Lung (tissue), 12 donors: ENCODE data around the gene COX5B. TPM values are rescaled to one million over a fixed set of nuclear protein-coding genes. Genes with fewer than 3 reads are reported as not detected.

Experiments used
- ATAC-seq: fragments of 200-7000 bp; cut with Tn5 transposase; one replicate; pipeline ENCODE4 v1.9.1; 2020; ENCODE audit warnings: moderate number of reproducible peaks; ENCODE audit not compliant: insufficient read depth, low FRiP score
- DNase-seq, 3 donors: peaks; one replicate each; pipeline ENCODE4 v3.0.0-alpha.2; 2013 to 2017
- H3K27ac ChIP-seq, 2 donors: one replicate each; pipeline ENCODE4 v1.5.1; 2013; ENCODE audit warnings: mild to moderate bottlenecking in 2 of 2, moderate library complexity in 2 of 2, control low read depth in 1 of 2, inconsistent platforms in 1 of 2, low read depth in 1 of 2, low read length in 1 of 2
- H3K27me3 ChIP-seq, 3 donors: one replicate each; pipeline ENCODE4 v1.5.1; 2013; ENCODE audit warnings: low read length in 2 of 3; ENCODE audit not compliant: control insufficient read depth in 3 of 3, insufficient read depth in 3 of 3
- H3K36me3 ChIP-seq, 4 donors: one replicate each; pipeline ENCODE4 v1.5.1; 2013; ENCODE audit warnings: low read length in 4 of 4, mild to moderate bottlenecking in 1 of 4, moderate library complexity in 1 of 4; ENCODE audit not compliant: control insufficient read depth in 4 of 4, insufficient read depth in 4 of 4
- H3K4me1 ChIP-seq, 5 donors: one replicate each; pipeline ENCODE4 v1.5.1; 2013; ENCODE audit warnings: low read length in 5 of 5, mild to moderate bottlenecking in 2 of 5, moderate library complexity in 1 of 5; ENCODE audit not compliant: control insufficient read depth in 5 of 5, insufficient read depth in 5 of 5
- H3K4me3 ChIP-seq: one replicate; pipeline ENCODE4 v1.5.1; 2013; ENCODE audit warnings: mild to moderate bottlenecking, control low read depth, moderate library complexity
- H3K9ac ChIP-seq, 2 donors: one replicate each; pipeline ENCODE4 v1.5.1; 2013; ENCODE audit warnings: low read length in 2 of 2, control low read depth in 1 of 2; ENCODE audit not compliant: insufficient read depth in 1 of 2
- H3K9me3 ChIP-seq, 4 donors: one replicate each; pipeline ENCODE4 v1.5.1; 2013; ENCODE audit warnings: low read length in 3 of 4, mild to moderate bottlenecking in 1 of 4, moderate library complexity in 1 of 4; ENCODE audit not compliant: control insufficient read depth in 4 of 4, insufficient read depth in 3 of 4
- WGBS, 2 donors: extraction: QIAGEN DNeasy Blood & Tissue Kit; methylation state at CpG; one replicate each; pipeline ENCODE4 v1.1.7; 2013; 5-methylcytosine and 5-hydroxymethylcytosine counted together
- polyA plus RNA-seq, 2 donors: library from polyadenylated mRNA; stranded (reverse); fragments of 200-250 nt; gene quantifications; one replicate each; pipeline ENCODE4 v1.2.1, GENCODE V29; 2013
- total RNA-seq, 2 donors: library from RNA; depleted of rRNA in 1 of 2; stranded (reverse); fragments of >200 nt in 1 of 2; gene quantifications; one replicate each; pipeline ENCODE4 v1.2.1, GENCODE V29; 2014 to 2021
- TF ChIP-seq, protein P1 (sequence below): IDR thresholded peaks from 2 replicates; pipeline ENCODE4 v1.5.1; 2012; ENCODE audit warnings: mild to moderate bottlenecking; ENCODE audit errors: control extremely low read depth, extremely low read depth
- donor health status: control.
- donor health status: control.
- donor health status: Bipolar disorder and iron deficiency.
- donor health status: healthy.
- donor health status: DM: yes; HTN: yes; CAD: no.

Gene COX5B
- total and polyA plus RNA-seq, 4 donors: 104 to 593 (median 232) TPM

GRCh38 chr2:97654791-97655190 is 8.9 kb downstream of the COX5B start:
- WGBS, 2 donors: 91 to 100% methylated on average over 2 of the region's 2 CpGs
- H3K36me3 ChIP-seq: peaks cover 0 to 41% (median 21%) of the 10 kb centered on the region in 4 donors
- ATAC-seq: no peak

DNA sequence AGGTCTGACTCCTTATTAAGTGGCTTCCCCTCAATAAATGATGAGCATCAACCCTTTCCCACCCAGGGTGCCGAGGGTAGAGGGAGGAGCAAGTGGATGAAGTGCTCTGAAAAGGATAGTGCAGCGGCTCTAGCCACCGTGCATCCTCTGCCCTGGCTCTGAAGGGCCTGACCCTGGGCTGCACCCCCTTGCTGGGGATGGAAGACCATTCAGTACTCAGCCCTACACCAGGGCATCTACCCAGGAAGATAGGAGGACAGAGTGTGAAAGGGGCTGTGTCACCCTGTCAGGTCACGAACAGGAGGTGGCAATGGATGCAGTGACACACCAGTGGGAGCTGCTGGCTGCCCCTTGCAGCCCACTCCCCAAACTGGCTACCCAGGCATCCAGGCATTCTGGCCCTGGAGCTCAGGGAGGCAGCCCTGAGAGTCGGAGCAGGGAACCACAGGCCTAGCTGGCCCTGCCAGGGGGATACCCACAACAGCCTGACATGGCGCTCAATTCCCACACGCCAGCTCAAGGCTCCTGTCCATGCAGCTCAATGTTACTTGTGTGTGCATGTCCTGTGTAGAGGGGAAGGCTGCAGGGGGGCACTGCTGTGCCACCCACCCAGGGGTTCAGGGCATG is 10.4 kb downstream of the COX5B start:
- TF ChIP-seq, protein P1, sequence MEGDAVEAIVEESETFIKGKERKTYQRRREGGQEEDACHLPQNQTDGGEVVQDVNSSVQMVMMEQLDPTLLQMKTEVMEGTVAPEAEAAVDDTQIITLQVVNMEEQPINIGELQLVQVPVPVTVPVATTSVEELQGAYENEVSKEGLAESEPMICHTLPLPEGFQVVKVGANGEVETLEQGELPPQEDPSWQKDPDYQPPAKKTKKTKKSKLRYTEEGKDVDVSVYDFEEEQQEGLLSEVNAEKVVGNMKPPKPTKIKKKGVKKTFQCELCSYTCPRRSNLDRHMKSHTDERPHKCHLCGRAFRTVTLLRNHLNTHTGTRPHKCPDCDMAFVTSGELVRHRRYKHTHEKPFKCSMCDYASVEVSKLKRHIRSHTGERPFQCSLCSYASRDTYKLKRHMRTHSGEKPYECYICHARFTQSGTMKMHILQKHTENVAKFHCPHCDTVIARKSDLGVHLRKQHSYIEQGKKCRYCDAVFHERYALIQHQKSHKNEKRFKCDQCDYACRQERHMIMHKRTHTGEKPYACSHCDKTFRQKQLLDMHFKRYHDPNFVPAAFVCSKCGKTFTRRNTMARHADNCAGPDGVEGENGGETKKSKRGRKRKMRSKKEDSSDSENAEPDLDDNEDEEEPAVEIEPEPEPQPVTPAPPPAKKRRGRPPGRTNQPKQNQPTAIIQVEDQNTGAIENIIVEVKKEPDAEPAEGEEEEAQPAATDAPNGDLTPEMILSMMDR: no peak
- no peak overlapping the region for H3K4me3 ChIP-seq
- ATAC-seq (no peak), DNase-seq (no peak)
- no peak overlapping the region for H3K9ac ChIP-seq
- H3K27me3 ChIP-seq: no peaks in the 10 kb centered on the region
- peaks cover 0 to 14% (median 2%) of the 10 kb centered on the region in 4 donors for H3K9me3 ChIP-seq
- 95% methylated on average over 7 of the region's 7 CpGs for WGBS, 2 donors
- peaks cover 0 to 40% (median 22%) of the 10 kb centered on the region in 4 donors for H3K36me3 ChIP-seq
- H3K27ac ChIP-seq: no peak overlapping the region
- no peaks in the 10 kb centered on the region for H3K4me1 ChIP-seq

More at GRCh38 chr2:97654791-97655190, 8.9 kb downstream of the COX5B start:
- Histone ChIP-seq H3K9me3 (peaks cover 0 to 14% (median 2%) of the 10 kb centered on the region in 4 donors), H3K4me1 (no peaks in the 10 kb centered on the region), H3K27ac (no peak overlapping the region), H3K27me3 (no peaks in the 10 kb centered on the region), H3K9ac (no peak overlapping the region), H3K4me3 (no peak overlapping the region)
- TF ChIP-seq, protein P1: no peak
- DNase-seq: no peak

GRCh38 chr2:97656905-97657587 is 11.2 kb downstream of the COX5B start:
- TF ChIP-seq, protein P1: no peak
- DNase-seq (no peak), ATAC-seq (no peak)
- H3K9ac ChIP-seq: no peak overlapping the region
- H3K27ac ChIP-seq: no peak overlapping the region
- no peak overlapping the region for H3K4me3 ChIP-seq
- peaks cover 0 to 40% (median 22%) of the 10 kb centered on the region in 4 donors for H3K36me3 ChIP-seq
- 81 to 84% methylated on average over 15 of the region's 15 CpGs for WGBS, 2 donors
- peaks cover 0 to 4% (median under 1%) of the 10 kb centered on the region in 5 donors for H3K4me1 ChIP-seq
- H3K27me3 ChIP-seq: no peaks in the 10 kb centered on the region
- peaks cover 0 to 14% (median 2%) of the 10 kb centered on the region in 4 donors for H3K9me3 ChIP-seq
